ENCODE data around the gene RELA. TPM values are rescaled to one million over a fixed set of nuclear protein-coding genes. Genes with fewer than 3 reads are reported as not detected.

Gene RELA
- total and polyA plus RNA-seq, 10 of the 15 experiments (the other 5 are each of a cell fraction or from before 2014, with no cell fraction given): 5.1 to 56.4 (median 34.2) TPM

DNA sequence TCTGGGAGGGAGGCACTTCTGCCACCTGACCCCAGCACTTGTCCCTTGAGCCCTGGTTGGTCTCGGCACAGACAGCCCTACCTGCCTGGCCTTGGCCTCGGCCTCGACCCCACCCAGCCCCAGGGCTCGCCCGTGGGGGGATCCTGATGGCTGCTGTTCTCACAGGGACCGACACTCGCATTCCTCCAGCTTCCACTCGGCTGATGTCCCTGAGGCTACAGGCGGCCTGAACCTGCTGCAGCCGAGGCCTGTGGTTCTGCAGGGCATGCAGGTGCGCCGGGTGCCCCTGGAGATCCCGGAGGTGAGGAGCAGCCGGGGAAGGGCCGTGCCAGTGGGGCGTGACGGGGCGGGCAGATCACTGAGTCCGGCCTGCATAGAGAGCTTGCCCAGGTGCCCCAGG is 42.0 kb downstream of the RELA start:
- in situ Hi-C loops (cut with MboI): no loop called here
- CTCF ChIA-PET: no interaction called here

DNA sequence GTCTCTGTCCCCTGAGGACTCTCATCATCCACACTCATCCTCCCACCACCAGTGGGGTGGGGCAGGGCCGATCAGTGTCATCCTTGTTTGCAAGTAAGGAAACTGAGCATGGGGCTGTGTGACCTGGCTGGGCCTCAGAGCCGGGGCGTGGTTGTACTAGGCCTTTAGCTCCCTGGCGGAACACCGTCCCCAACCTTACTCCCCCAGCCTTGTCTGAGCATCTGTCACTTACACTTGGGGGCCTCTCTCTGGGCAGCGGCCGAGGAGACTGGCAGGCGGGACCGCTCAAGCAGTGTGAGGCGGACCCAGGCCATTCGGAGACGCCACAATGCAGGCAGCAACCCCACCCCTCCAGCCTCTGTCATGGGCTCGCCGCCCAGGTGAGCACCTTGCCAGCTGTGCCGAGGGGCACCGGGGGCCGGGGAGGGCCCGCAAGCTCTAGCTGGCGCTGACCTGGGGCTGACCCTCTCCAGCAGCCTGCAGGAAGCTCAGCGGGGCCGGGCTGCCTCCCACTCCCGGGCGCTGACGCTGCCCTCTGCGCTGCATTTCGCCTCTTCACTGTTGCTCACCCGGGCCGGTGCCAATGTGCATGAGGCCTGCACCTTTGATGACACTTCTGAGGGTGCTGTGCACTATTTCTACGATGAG is 43.3 kb downstream of the RELA start:
- peaks cover 39% of the 10 kb centered on the region for H3K79me2 ChIP-seq (ENCODE audit: control insufficient read depth, insufficient read depth, low read length)
- H3K4me1 ChIP-seq (ENCODE audit: control insufficient read depth, insufficient read depth, low read length): peaks cover 7% of the 10 kb centered on the region; the same call in 1 of the 2 replicates
- ATAC-seq (no peak), FAIRE-seq (no peak), DNase-seq (ENCODE audit: low read depth, low spot score) (no peak)
- no peak overlapping the region for H2AFZ ChIP-seq (ENCODE audit: control insufficient read depth, low read depth, low read length)
- BruUV-seq (replicated peaks): no TSS peak
- CTCF ChIA-PET: no interaction called here
- SMC1A ChIA-PET (ENCODE audit: uncharacterized antibody, unreplicated experiment): no interaction called here
- no peak overlapping the region for H3K4me2 ChIP-seq (ENCODE audit: control insufficient read depth, insufficient read depth)
- H3K36me3 ChIP-seq (ENCODE audit: control insufficient read depth in 2 of 2, insufficient read depth in 2 of 2, low read length in 1 of 2): peaks cover 17 to 24% of the 10 kb centered on the region in 2 experiments; a peak in 3 of 4 replicates
- H3K9me3 ChIP-seq (replicated peaks; ENCODE audit: control insufficient read depth, insufficient read depth, low read length): no peaks in the 10 kb centered on the region
- POLR2A ChIA-PET: interaction anchor here (1.1 kb wide), 1 partner anchor 18 kb away, joined by 3 read pairs; the partner anchor contains the start of gene SIPA1
- no peak overlapping the region for H3K4me3 ChIP-seq
- no peaks in the 10 kb centered on the region for H3K27me3 ChIP-seq (replicated peaks in 1 of 2; ENCODE audit: control insufficient read depth in 2 of 2, insufficient read depth in 2 of 2, low read length in 1 of 2)
- RAD21 ChIA-PET (ENCODE audit: unreplicated experiment): no interaction called here
- WGBS (ENCODE audit: insufficient coverage, insufficient replicate concordance, low lambda C conversion rate, missing lambda C conversion rate): 93% methylated on average over 27 of the region's 29 CpGs
- H4K20me1 ChIP-seq (ENCODE audit: control insufficient read depth, insufficient read depth): no peaks in the 10 kb centered on the region; the same call in 1 of the 2 replicates
- no peak overlapping the region for H3K9ac ChIP-seq (ENCODE audit: control insufficient read depth, insufficient read depth, low read length)
- in situ Hi-C loops (cut with MboI): no loop called here
- H3K27ac ChIP-seq (ENCODE audit: control insufficient read depth, insufficient read depth): no peak overlapping the region
- intact Hi-C loops (cut with micrococcal nuclease; ENCODE audit: unreplicated experiment): no loop called here
- TF ChIP-seq, protein P1, sequence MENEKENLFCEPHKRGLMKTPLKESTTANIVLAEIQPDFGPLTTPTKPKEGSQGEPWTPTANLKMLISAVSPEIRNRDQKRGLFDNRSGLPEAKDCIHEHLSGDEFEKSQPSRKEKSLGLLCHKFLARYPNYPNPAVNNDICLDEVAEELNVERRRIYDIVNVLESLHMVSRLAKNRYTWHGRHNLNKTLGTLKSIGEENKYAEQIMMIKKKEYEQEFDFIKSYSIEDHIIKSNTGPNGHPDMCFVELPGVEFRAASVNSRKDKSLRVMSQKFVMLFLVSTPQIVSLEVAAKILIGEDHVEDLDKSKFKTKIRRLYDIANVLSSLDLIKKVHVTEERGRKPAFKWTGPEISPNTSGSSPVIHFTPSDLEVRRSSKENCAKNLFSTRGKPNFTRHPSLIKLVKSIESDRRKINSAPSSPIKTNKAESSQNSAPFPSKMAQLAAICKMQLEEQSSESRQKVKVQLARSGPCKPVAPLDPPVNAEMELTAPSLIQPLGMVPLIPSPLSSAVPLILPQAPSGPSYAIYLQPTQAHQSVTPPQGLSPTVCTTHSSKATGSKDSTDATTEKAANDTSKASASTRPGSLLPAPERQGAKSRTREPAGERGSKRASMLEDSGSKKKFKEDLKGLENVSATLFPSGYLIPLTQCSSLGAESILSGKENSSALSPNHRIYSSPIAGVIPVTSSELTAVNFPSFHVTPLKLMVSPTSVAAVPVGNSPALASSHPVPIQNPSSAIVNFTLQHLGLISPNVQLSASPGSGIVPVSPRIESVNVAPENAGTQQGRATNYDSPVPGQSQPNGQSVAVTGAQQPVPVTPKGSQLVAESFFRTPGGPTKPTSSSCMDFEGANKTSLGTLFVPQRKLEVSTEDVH (IDR thresholded peaks at IDR 0.05; ENCODE audit: low read depth, partially characterized antibody): no peak
- TF ChIP-seq IKZF1 (conservative IDR thresholded peaks at IDR 0.05): no peak
- TF ChIP-seq RUNX3 (IDR thresholded peaks at IDR 0.05; ENCODE audit: low read length): no peak
- no peak for TF ChIP-seq DPF2 (IDR thresholded peaks at IDR 0.05)
- TF ChIP-seq, protein P2, sequence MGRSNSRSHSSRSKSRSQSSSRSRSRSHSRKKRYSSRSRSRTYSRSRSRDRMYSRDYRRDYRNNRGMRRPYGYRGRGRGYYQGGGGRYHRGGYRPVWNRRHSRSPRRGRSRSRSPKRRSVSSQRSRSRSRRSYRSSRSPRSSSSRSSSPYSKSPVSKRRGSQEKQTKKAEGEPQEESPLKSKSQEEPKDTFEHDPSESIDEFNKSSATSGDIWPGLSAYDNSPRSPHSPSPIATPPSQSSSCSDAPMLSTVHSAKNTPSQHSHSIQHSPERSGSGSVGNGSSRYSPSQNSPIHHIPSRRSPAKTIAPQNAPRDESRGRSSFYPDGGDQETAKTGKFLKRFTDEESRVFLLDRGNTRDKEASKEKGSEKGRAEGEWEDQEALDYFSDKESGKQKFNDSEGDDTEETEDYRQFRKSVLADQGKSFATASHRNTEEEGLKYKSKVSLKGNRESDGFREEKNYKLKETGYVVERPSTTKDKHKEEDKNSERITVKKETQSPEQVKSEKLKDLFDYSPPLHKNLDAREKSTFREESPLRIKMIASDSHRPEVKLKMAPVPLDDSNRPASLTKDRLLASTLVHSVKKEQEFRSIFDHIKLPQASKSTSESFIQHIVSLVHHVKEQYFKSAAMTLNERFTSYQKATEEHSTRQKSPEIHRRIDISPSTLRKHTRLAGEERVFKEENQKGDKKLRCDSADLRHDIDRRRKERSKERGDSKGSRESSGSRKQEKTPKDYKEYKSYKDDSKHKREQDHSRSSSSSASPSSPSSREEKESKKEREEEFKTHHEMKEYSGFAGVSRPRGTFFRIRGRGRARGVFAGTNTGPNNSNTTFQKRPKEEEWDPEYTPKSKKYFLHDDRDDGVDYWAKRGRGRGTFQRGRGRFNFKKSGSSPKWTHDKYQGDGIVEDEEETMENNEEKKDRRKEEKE (IDR thresholded peaks at IDR 0.05): no peak
- TF ChIP-seq KAT2A (conservative IDR thresholded peaks at IDR 0.05; ENCODE audit: control insufficient read depth, low read depth, low read length): no peak
- TF ChIP-seq SRF (IDR thresholded peaks at IDR 0.05; ENCODE audit: low read depth in 2 of 2, low read length in 2 of 2): no peak
- TF ChIP-seq HDAC6 (IDR thresholded peaks at IDR 0.05; ENCODE audit: unreplicated experiment): no peak

More for the DNA sequence above, 42.0 kb downstream of the RELA start:
- no peak for TF ChIP-seq GABPA (IDR thresholded peaks at IDR 0.05; ENCODE audit: low read depth)
- peak; percentile 69 for TF ChIP-seq POLR2A (IDR thresholded peaks at IDR 0.05; ENCODE audit: low read depth, low read length)
- ATAC-seq (no peak), DNase-seq (ENCODE audit: low read depth, low spot score) (no peak), FAIRE-seq (no peak)
- no peak overlapping the region for H3K27ac ChIP-seq (ENCODE audit: control insufficient read depth, insufficient read depth)
- intact Hi-C loops (cut with micrococcal nuclease; ENCODE audit: unreplicated experiment): no loop called here
- RAD21 ChIA-PET (ENCODE audit: unreplicated experiment): no interaction called here
- no peaks in the 10 kb centered on the region for H3K9me3 ChIP-seq (replicated peaks; ENCODE audit: control insufficient read depth, insufficient read depth, low read length)
- peaks cover 33% of the 10 kb centered on the region for H3K79me2 ChIP-seq (ENCODE audit: control insufficient read depth, insufficient read depth, low read length)
- peaks cover 17 to 30% of the 10 kb centered on the region in 2 experiments; a peak in 3 of 4 replicates for H3K36me3 ChIP-seq (ENCODE audit: control insufficient read depth in 2 of 2, insufficient read depth in 2 of 2, low read length in 1 of 2)
- 96% methylated on average over 15 of the region's 19 CpGs for WGBS (ENCODE audit: insufficient coverage, insufficient replicate concordance, low lambda C conversion rate, missing lambda C conversion rate)
- no peak overlapping the region for H2AFZ ChIP-seq (ENCODE audit: control insufficient read depth, low read depth, low read length)
- no peaks in the 10 kb centered on the region; the same call in 1 of the 2 replicates for H4K20me1 ChIP-seq (ENCODE audit: control insufficient read depth, insufficient read depth)
- SMC1A ChIA-PET (ENCODE audit: uncharacterized antibody, unreplicated experiment): no interaction called here
- no peak overlapping the region for H3K4me2 ChIP-seq (ENCODE audit: control insufficient read depth, insufficient read depth)
- H3K4me1 ChIP-seq (ENCODE audit: control insufficient read depth, insufficient read depth, low read length): peaks cover 7% of the 10 kb centered on the region; the same call in 1 of the 2 replicates
- H3K27me3 ChIP-seq (replicated peaks in 1 of 2; ENCODE audit: control insufficient read depth in 2 of 2, insufficient read depth in 2 of 2, low read length in 1 of 2): no peaks in the 10 kb centered on the region
- no peak overlapping the region for H3K9ac ChIP-seq (ENCODE audit: control insufficient read depth, insufficient read depth, low read length)
- H3K4me3 ChIP-seq: no peak overlapping the region
- POLR2A ChIA-PET: no interaction called here
- BruUV-seq (replicated peaks): no TSS peak
